Memory B cell (primary cell): ENCODE results near the gene CX3CR1.
"Not testable (repeated sequence)": the region's sequence is repeated elsewhere in the genome, so short reads cannot be mapped to it uniquely, and the experiment has no call there.

Source experiments
- ATAC-seq: fragments of 150-1000 bp; cut with Tn5 transposase; 2 replicates; pipeline ENCODE4 v1.10.0; 2021; ENCODE audit warnings: low read depth, mild to moderate bottlenecking, moderate library complexity
- DNase-seq, 2 donors: peaks; one replicate each; pipeline ENCODE4 v3.0.0; 2022; ENCODE audit warnings: low spot score in 2 of 2
- H3K27ac Mint-ChIP-seq: one replicate; pipeline ENCODE4 v1.8.0; 2022; ENCODE audit warnings: mild to moderate bottlenecking, moderate library complexity, mixed read lengths
- H3K27me3 Mint-ChIP-seq: one replicate; pipeline ENCODE4 v1.8.0; 2022; ENCODE audit warnings: mixed read lengths
- H3K36me3 Mint-ChIP-seq: one replicate; pipeline ENCODE4 v1.8.0; 2022; ENCODE audit warnings: mild to moderate bottlenecking, mixed read lengths
- H3K4me1 Mint-ChIP-seq: one replicate; pipeline ENCODE4 v1.8.0; 2022; ENCODE audit warnings: mixed read lengths
- H3K4me3 Mint-ChIP-seq: one replicate; pipeline ENCODE4 v1.8.0; 2022; ENCODE audit warnings: mild to moderate bottlenecking, moderate library complexity, mixed read lengths
- H3K9me3 Mint-ChIP-seq: one replicate; pipeline ENCODE4 v1.8.0; 2022; ENCODE audit warnings: mixed read lengths

The CX3CR1 gene

GRCh38 chr3:39279745-39280517 is at the start of gene CX3CR1:
CX3CR1 (minus strand) TSS chr3:39280036; CDS start chr3:39266509, 13,527 bp downstream.
- Mint-ChIP-seq H3K4me3 (no peak within 1 kb of the TSS), H3K27me3 (no peaks in the 10 kb centered on the region), H3K27ac (no peak within 1 kb of the TSS), H3K4me1 (peaks cover 39% of the 10 kb centered on the region), H3K9me3 (no peaks in the 10 kb centered on the region), H3K36me3 (no peaks in the 10 kb centered on the region)
- DNase-seq (no peak), ATAC-seq (no peak)

DNA sequence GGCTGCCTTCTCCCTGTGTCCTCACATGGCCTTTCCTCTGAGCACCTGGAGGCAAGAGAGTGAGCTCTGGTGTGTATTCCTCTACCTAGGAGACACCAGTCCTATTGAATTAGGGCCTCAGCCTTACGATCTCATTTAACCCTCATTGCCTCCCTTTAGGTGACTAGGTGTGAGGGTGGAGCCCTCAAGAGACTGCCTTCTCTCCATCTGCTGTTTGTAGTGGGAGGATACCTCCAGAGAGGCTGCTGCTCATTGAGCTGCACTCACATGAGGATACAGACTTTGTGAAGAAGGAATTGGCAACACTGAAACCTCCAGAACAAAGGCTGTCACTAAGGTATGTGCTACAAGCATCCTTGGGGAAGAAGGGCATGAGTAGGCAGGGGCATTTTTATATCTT is 49.7 kb upstream of the CX3CR1 start, which contains the start of gene CCR8:
CCR8 (plus strand) TSS at position 217 of the 400 bp plus-strand sequence. CDS start 2,623 bp downstream, outside the sequence.
- no peak for DNase-seq
- H3K27me3 Mint-ChIP-seq: no peaks in the 10 kb centered on the region
- ATAC-seq: no peak
- no peak within 1 kb of the TSS for H3K4me3 Mint-ChIP-seq
- no peaks in the 10 kb centered on the region for H3K9me3 Mint-ChIP-seq
- no peaks in the 10 kb centered on the region for H3K36me3 Mint-ChIP-seq
- no peaks in the 10 kb centered on the region for H3K4me1 Mint-ChIP-seq
- peak within 1 kb of the TSS; percentile 65 for H3K27ac Mint-ChIP-seq

GRCh38 chr3:39327746-39328349 is 48.0 kb upstream of the CX3CR1 start:
- ATAC-seq (peak; percentile 89), DNase-seq (peak in 1 of 2 donors; percentile 12)
- no peaks in the 10 kb centered on the region for H3K36me3 Mint-ChIP-seq
- H3K27me3 Mint-ChIP-seq: peaks cover 2% of the 10 kb centered on the region
- H3K27ac Mint-ChIP-seq: peak overlapping the region; percentile 65
- H3K4me1 Mint-ChIP-seq: no peaks in the 10 kb centered on the region
- no peaks in the 10 kb centered on the region for H3K9me3 Mint-ChIP-seq
- no peak overlapping the region for H3K4me3 Mint-ChIP-seq

DNA sequence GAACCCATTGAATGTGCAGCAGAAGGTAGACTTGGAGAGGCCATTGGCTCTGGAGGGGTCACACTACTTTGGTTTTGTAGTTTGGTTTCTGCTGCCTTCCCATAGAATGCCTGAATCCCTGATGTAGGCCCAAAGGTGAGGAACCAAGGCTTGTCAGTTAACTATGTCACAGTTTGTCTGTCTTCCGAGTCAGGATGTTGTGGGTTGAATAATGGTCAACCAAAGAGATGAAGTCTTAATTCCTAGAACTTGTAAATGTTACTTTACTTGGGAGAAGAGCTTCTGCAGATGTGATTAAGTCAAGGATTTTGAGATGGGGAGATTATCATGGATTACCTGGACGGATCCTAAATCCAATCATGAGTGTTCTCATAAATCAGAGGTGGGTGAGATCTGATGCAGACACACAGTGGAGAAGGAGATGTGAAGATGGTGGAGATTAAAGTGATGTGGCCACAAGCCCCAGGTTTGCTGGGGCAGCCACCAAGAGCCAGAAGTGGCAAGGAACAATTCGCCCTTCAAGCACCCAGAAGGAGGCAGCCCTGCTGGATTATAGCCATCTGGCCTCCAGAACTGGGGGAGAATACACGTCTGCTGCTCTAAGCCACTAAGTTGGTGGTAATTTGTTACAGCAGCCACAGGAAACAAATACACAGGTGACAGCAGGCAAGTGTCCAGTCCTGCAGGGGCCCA is 47.4 kb upstream of the CX3CR1 start:
- Mint-ChIP-seq H3K4me3 (no peak overlapping the region), H3K9me3 (no peaks in the 10 kb centered on the region), H3K4me1 (no peaks in the 10 kb centered on the region), H3K27me3 (peaks cover 2% of the 10 kb centered on the region), H3K36me3 (no peaks in the 10 kb centered on the region), H3K27ac (no peak overlapping the region)
- ATAC-seq (no peak), DNase-seq (no peak)

GRCh38 chr3:39325236-39325635 is 45.4 kb upstream of the CX3CR1 start:
- H3K27me3 Mint-ChIP-seq: peaks cover 2% of the 10 kb centered on the region
- H3K4me1 Mint-ChIP-seq: no peaks in the 10 kb centered on the region
- no peak overlapping the region for H3K4me3 Mint-ChIP-seq
- DNase-seq: no peak
- no peaks in the 10 kb centered on the region for H3K9me3 Mint-ChIP-seq
- no peak overlapping the region for H3K27ac Mint-ChIP-seq
- no peaks in the 10 kb centered on the region for H3K36me3 Mint-ChIP-seq
- no peak for ATAC-seq

GRCh38 chr3:39323494-39323893 is 43.7 kb upstream of the CX3CR1 start:
- H3K9me3 Mint-ChIP-seq: peaks cover 2% of the 10 kb centered on the region
- no peak overlapping the region for H3K27ac Mint-ChIP-seq
- peaks cover 4% of the 10 kb centered on the region for H3K27me3 Mint-ChIP-seq
- H3K4me1 Mint-ChIP-seq: no peaks in the 10 kb centered on the region
- H3K36me3 Mint-ChIP-seq: no peaks in the 10 kb centered on the region
- no peak overlapping the region for H3K4me3 Mint-ChIP-seq
- no peak for DNase-seq
- no peak for ATAC-seq

- DNase-seq (no peak), ATAC-seq (no peak)
- Mint-ChIP-seq H3K4me3 (no peak overlapping the region), H3K4me1 (no peaks in the 10 kb centered on the region), H3K27ac (no peak overlapping the region), H3K36me3 (no peaks in the 10 kb centered on the region), H3K9me3 (peaks cover 2% of the 10 kb centered on the region), H3K27me3 (peaks cover 4% of the 10 kb centered on the region)
Observed at GRCh38 chr3:39322936-39323335, 43.1 kb upstream of the CX3CR1 start.

GRCh38 chr3:39322209-39322715 is 42.4 kb upstream of the CX3CR1 start:
- H3K27ac Mint-ChIP-seq, DNase-seq, H3K4me3 Mint-ChIP-seq, H3K36me3 Mint-ChIP-seq, H3K4me1 Mint-ChIP-seq, H3K9me3 Mint-ChIP-seq, ATAC-seq, H3K27me3 Mint-ChIP-seq: not testable (repeated sequence)

DNA sequence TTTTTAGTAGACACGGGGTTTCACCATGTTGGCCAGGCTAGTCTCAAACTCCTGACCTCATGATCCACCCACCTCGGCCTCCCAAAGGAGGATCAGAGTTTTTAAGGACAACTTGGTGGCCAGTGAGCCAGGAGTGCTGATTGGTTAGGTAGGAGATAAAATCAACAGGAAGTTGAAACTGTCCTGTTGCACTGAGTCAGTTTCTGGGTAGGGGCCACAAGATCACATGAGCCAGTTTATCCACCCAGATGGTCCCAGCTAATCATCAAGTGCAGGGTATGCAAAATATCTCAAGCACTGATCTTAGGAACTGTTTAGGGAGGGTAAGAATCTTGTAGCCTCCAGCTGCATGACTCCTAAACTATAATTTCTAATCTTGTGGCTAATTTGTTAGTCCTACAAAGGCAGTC is 41.7 kb upstream of the CX3CR1 start:
- H3K27me3 Mint-ChIP-seq, ATAC-seq, H3K9me3 Mint-ChIP-seq, H3K27ac Mint-ChIP-seq, H3K4me1 Mint-ChIP-seq, H3K4me3 Mint-ChIP-seq, H3K36me3 Mint-ChIP-seq, DNase-seq: not testable (repeated sequence)

- no peak overlapping the region for H3K27ac Mint-ChIP-seq
- H3K36me3 Mint-ChIP-seq: peaks cover 2% of the 10 kb centered on the region
- no peak for ATAC-seq
- no peak for DNase-seq
- peaks cover 7% of the 10 kb centered on the region for H3K9me3 Mint-ChIP-seq
- no peak overlapping the region for H3K4me3 Mint-ChIP-seq
- no peaks in the 10 kb centered on the region for H3K4me1 Mint-ChIP-seq
- H3K27me3 Mint-ChIP-seq: peaks cover 5% of the 10 kb centered on the region
Observed at GRCh38 chr3:39319249-39319648, 39.4 kb upstream of the CX3CR1 start.

DNA sequence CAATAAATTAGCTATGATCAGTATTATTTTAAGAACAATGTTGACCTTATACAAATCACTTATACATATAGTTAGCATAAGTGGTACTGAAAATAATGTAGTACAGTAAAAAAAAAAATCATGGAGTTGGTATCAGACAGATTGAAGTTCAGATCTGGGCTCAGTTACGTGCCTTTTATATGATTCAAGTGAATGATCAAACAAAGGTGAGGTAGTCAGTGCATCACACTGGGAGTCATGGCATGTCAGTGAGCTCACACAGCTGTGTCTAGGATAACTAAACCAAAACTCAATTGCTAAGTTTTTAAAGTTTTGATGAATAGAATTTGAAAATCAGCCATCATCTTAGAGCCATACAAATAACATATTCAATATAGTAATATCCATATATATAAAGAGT is 38.5 kb upstream of the CX3CR1 start:
- H3K27me3 Mint-ChIP-seq: peaks cover 7% of the 10 kb centered on the region
- ATAC-seq (no peak), DNase-seq (no peak)
- no peak overlapping the region for H3K4me3 Mint-ChIP-seq
- peaks cover 10% of the 10 kb centered on the region for H3K9me3 Mint-ChIP-seq
- H3K27ac Mint-ChIP-seq: no peak overlapping the region
- peaks cover 5% of the 10 kb centered on the region for H3K36me3 Mint-ChIP-seq
- no peaks in the 10 kb centered on the region for H3K4me1 Mint-ChIP-seq

GRCh38 chr3:39317571-39318169 is 37.8 kb upstream of the CX3CR1 start:
- Mint-ChIP-seq H3K27me3 (peaks cover 7% of the 10 kb centered on the region), H3K27ac (no peak overlapping the region), H3K4me3 (no peak overlapping the region), H3K36me3 (peaks cover 5% of the 10 kb centered on the region), H3K4me1 (no peaks in the 10 kb centered on the region), H3K9me3 (peaks cover 10% of the 10 kb centered on the region)
- DNase-seq (no peak), ATAC-seq (no peak)

DNA sequence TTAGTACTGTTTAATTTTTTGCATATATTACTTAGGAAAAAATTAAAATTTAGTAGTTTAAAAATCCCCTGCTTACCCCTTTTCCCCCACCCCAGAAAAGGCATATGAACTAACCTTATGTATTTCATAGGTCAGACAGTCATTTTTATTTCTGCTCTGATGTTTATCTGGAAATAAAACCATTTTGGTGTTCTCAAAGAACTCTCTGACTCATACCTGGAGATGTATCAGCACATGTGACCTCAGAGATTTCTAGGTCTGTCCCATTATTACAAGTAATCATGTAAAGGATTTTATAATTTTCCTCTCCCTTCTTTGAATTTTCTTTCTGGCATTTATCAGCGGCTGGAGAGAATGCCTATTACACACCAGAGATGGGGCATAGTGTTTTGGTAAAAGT is 35.6 kb upstream of the CX3CR1 start:
- Mint-ChIP-seq H3K4me3 (no peak overlapping the region), H3K9me3 (peaks cover 10% of the 10 kb centered on the region), H3K36me3 (peaks cover 5% of the 10 kb centered on the region), H3K27me3 (peaks cover 7% of the 10 kb centered on the region), H3K4me1 (no peaks in the 10 kb centered on the region), H3K27ac (no peak overlapping the region)
- no peak for DNase-seq
- ATAC-seq: no peak

DNA sequence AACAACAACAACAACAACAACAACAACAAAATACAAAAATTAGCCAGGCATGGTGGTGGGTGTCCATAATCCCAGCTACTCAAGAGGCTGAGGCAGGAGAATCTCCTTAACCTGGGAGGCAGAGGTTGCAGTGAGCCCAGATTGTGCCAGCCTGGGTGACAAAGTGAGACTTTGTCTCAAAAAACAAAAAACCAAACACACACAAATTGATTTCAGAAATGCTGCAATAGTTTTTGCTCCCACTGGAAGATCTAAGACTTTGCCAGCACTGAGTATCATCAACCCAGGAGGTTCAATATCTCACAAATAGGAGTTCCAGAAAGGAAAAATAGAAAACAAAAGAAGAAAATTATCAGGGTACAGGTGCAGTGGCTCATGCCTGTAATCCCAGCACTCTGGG is 33.5 kb upstream of the CX3CR1 start:
- no peak for DNase-seq
- Mint-ChIP-seq H3K4me3 (no peak overlapping the region), H3K36me3 (peaks cover 5% of the 10 kb centered on the region), H3K9me3 (peaks cover 8% of the 10 kb centered on the region), H3K27me3 (peaks cover 8% of the 10 kb centered on the region), H3K4me1 (no peaks in the 10 kb centered on the region), H3K27ac (no peak overlapping the region)
- ATAC-seq: no peak
